GM18517 (cell line): ENCODE measurements around the gene TIMM9.
"Not testable (repeated sequence)": the region's sequence is repeated elsewhere in the genome, so short reads cannot be mapped to it uniquely, and the experiment has no call there.

Experiments
- ATAC-seq: cut with Tn5 transposase; IDR thresholded peaks from one replicate; pipeline ENCODE4 v1.9.1; 2021; ENCODE audit warnings: mild to moderate bottlenecking, moderate library complexity; ENCODE audit not compliant: unreplicated experiment

The TIMM9 gene

GRCh38 chr14:58427281-58428117 lies at the start of gene TIMM9, which contains the start of gene KIAA0586:
Gene TIMM9 (minus strand): TSS chr14:58427531. CDS start chr14:58411945, 15,586 bp downstream.
Gene KIAA0586 (plus strand): TSS chr14:58427719. CDS start chr14:58428265, 546 bp downstream.
- peak; percentile 90 for ATAC-seq

- ATAC-seq = no peak
These were observed 49.0 kb upstream of the TIMM9 start for GRCh38 chr14:58476320-58476719.

GRCh38 chr14:58469309-58469708 lies 42.0 kb upstream of the TIMM9 start:
- ATAC-seq = no peak

GRCh38 chr14:58467575-58467974 lies 40.2 kb upstream of the TIMM9 start:
- ATAC-seq = no peak

GRCh38 chr14:58466459-58466858 lies 39.1 kb upstream of the TIMM9 start:
- no peak for ATAC-seq

- ATAC-seq = no peak
These were observed 38.1 kb upstream of the TIMM9 start for GRCh38 chr14:58465421-58465820.

GRCh38 chr14:58464652-58465051 lies 37.3 kb upstream of the TIMM9 start:
- ATAC-seq = no peak

GRCh38 chr14:58463147-58463546 lies 35.8 kb upstream of the TIMM9 start:
- no peak for ATAC-seq

- no peak for ATAC-seq
These were observed 33.4 kb upstream of the TIMM9 start for GRCh38 chr14:58460772-58461171.

- no peak for ATAC-seq
These were observed 28.4 kb upstream of the TIMM9 start for GRCh38 chr14:58455593-58456265.

- no peak for ATAC-seq
These were observed 17.3 kb upstream of the TIMM9 start for GRCh38 chr14:58444627-58445026.

GRCh38 chr14:58439476-58439875 lies 12.1 kb upstream of the TIMM9 start:
- ATAC-seq = no peak

GRCh38 chr14:58430156-58430555 lies 2.8 kb upstream of the TIMM9 start:
- ATAC-seq = no peak

GRCh38 chr14:58428118-58428683 lies 870 bp upstream of the TIMM9 start:
- no peak for ATAC-seq

GRCh38 chr14:58426670-58427280 lies 556 bp downstream of the TIMM9 start:
- peak; percentile 29 for ATAC-seq

- not testable (repeated sequence) for ATAC-seq
These were observed 10.4 kb downstream of the TIMM9 start for GRCh38 chr14:58416934-58417333.

GRCh38 chr14:58415636-58416547 lies 11.4 kb downstream of the TIMM9 start:
- no peak for ATAC-seq

GRCh38 chr14:58414845-58415244 lies 12.5 kb downstream of the TIMM9 start:
- ATAC-seq = no peak

- no peak for ATAC-seq
These were observed 18.6 kb downstream of the TIMM9 start for GRCh38 chr14:58408681-58409215.

- no peak for ATAC-seq
These were observed 25.7 kb downstream of the TIMM9 start for GRCh38 chr14:58401587-58401986.
